MM.1S (cell line): ENCODE results near the gene IMMP2L.

Source experiments
- CTCF ChIP-seq: fragments of 300-600 bp; sonication (generic); IDR thresholded peaks from 2 replicates; pipeline ENCODE4 v1.5.1; 2016; ENCODE audit warnings: antibody characterized with exemption, low read length, mixed read lengths
- EZH2 ChIP-seq: fragments of 300-600 bp; sonication (generic); optimal IDR thresholded peaks from 2 replicates; pipeline ENCODE3; 2017; ENCODE audit warnings: low read depth, mild to moderate bottlenecking, antibody characterized with exemption, low read length, mixed read lengths
- EZH2phosphoT487 ChIP-seq: fragments of 300-600 bp; sonication (generic); IDR thresholded peaks from 2 replicates; pipeline ENCODE4 v1.6.1; 2018; ENCODE audit warnings: antibody characterized with exemption, low read length

GRCh38 chr7:110800984-110801383 lies 761.3 kb downstream of the IMMP2L start:
- TF ChIP-seq CTCF (no peak), EZH2 (no peak), EZH2phosphoT487 (no peak)
